ENCODE data around the gene LCP2.

GRCh38 chr5:170232786-170233185 is 64.8 kb downstream of the LCP2 start, which contains the start of gene C5orf58:
- TF ChIP-seq CTCF (IDR thresholded peaks at IDR 0.05) (no peak), POLR2A (IDR thresholded peaks at IDR 0.05) (no peak)

Measured in lower leg skin (tissue), 3 donors.